ENCODE measurements around the gene ZDHHC20.

DNA sequence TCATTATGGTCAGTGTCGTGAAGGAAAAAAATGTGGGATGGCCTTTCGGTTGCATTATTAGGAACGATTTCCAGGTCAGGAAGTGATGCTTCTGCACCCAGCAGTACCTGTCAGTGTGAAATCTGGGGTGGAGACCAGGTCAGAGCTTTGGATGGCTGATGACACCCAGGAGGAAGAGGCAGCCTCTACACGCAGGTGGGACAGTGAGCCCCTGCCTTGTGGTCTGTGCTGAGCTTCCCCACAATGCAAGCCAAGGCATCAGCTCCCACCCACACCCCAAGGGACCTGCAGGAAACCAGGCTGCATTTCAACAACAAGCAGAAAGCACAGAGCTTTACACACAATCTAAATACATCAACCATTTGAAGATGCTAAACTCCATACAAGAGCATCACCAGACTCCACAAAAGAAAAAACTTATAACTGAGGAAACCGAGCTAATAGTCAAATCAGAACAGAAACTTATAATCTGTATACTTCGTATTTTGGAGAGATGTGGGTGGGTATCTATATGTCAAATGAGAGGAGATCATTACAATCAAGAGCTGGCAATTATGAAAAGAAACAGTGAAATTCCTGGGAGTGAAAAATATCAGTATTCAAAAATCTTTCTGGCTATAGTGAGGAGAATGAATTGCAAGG is 130.1 kb downstream of the ZDHHC20 start:
- TF ChIP-seq, protein P1, sequence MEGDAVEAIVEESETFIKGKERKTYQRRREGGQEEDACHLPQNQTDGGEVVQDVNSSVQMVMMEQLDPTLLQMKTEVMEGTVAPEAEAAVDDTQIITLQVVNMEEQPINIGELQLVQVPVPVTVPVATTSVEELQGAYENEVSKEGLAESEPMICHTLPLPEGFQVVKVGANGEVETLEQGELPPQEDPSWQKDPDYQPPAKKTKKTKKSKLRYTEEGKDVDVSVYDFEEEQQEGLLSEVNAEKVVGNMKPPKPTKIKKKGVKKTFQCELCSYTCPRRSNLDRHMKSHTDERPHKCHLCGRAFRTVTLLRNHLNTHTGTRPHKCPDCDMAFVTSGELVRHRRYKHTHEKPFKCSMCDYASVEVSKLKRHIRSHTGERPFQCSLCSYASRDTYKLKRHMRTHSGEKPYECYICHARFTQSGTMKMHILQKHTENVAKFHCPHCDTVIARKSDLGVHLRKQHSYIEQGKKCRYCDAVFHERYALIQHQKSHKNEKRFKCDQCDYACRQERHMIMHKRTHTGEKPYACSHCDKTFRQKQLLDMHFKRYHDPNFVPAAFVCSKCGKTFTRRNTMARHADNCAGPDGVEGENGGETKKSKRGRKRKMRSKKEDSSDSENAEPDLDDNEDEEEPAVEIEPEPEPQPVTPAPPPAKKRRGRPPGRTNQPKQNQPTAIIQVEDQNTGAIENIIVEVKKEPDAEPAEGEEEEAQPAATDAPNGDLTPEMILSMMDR (conservative IDR thresholded peaks at IDR 0.05; ENCODE audit: low read depth, low read length): no peak
- TF ChIP-seq EZH2 (IDR thresholded peaks at IDR 0.05; ENCODE audit: low read length, unreplicated experiment): no peak
- TF ChIP-seq EZH2phosphoT487 (IDR thresholded peaks at IDR 0.05; ENCODE audit: borderline replicate concordance, low read length): no peak
